Neural progenitor cell (in vitro differentiated cells): ENCODE measurements around the gene RNF11. TPM values are rescaled to one million over a fixed set of nuclear protein-coding genes. Genes with fewer than 3 reads are reported as not detected.

Experiments used
- DNase-seq: peaks from one replicate; pipeline ENCODE4 v3.0.0-alpha.2; 2016; ENCODE audit warnings: low spot score
- H2AFZ ChIP-seq: fragments of 200-600 bp; sonication (generic); replicated peaks from 2 replicates; pipeline ENCODE4 v1.6.1; 2016; ENCODE audit warnings: antibody characterized with exemption
- H3F3A ChIP-seq: fragments of 200-600 bp; sonication (generic); 2 replicates; pipeline ENCODE4 v1.6.1; 2016; ENCODE audit warnings: antibody characterized with exemption, low read depth
- H3K27ac ChIP-seq: fragments of 200-600 bp; sonication (generic); 2 replicates; pipeline ENCODE4 v1.5.1; 2016; ENCODE audit warnings: mild to moderate bottlenecking
- H3K27me3 ChIP-seq: fragments of 200-600 bp; sonication (generic); 2 replicates; pipeline ENCODE4 v1.6.1; 2016; ENCODE audit warnings: mild to moderate bottlenecking, moderate library complexity
- H3K36me3 ChIP-seq: fragments of 200-600 bp; sonication (generic); 2 replicates; pipeline ENCODE4 v1.5.1; 2016
- H3K4me1 ChIP-seq: fragments of 200-600 bp; sonication (generic); 2 replicates; pipeline ENCODE4 v1.6.1; 2016; ENCODE audit warnings: mixed run types
- H3K4me2 ChIP-seq: fragments of 200-600 bp; sonication (generic); 2 replicates; pipeline ENCODE4 v1.6.1; 2016
- H3K4me3 ChIP-seq: fragments of 200-600 bp; sonication (generic); 2 replicates; pipeline ENCODE4 v1.5.1; 2016
- H3K79me2 ChIP-seq: fragments of 200-600 bp; sonication (generic); 2 replicates; pipeline ENCODE4 v1.6.1; 2016; ENCODE audit warnings: low read depth
- H3K9ac ChIP-seq: fragments of 200-600 bp; sonication (generic); 2 replicates; pipeline ENCODE4 v1.6.1; 2016
- H3K9me3 ChIP-seq: fragments of 200-600 bp; sonication (generic); 2 replicates; pipeline ENCODE4 v1.5.1; 2016; ENCODE audit warnings: low read depth
- H4K20me1 ChIP-seq: fragments of 200-600 bp; sonication (generic); 2 replicates; pipeline ENCODE4 v1.6.1; 2016; ENCODE audit warnings: low read depth
- H3K27ac Mint-ChIP-seq: 3 replicates; pipeline ENCODE4 v1.8.0; 2021; ENCODE audit warnings: mixed read lengths
- H3K27me3 Mint-ChIP-seq: 2 replicates; pipeline ENCODE4 v1.8.0; 2022; ENCODE audit warnings: low read depth, mild to moderate bottlenecking, inconsistent platforms, moderate library complexity, mixed read lengths; ENCODE audit not compliant: insufficient read depth
- H3K36me3 Mint-ChIP-seq: 3 replicates; pipeline ENCODE4 v1.8.0; 2021; ENCODE audit warnings: mixed read lengths
- H3K4me1 Mint-ChIP-seq: 3 replicates; pipeline ENCODE4 v1.8.0; 2021; ENCODE audit warnings: mixed read lengths
- H3K4me3 Mint-ChIP-seq: 3 replicates; pipeline ENCODE4 v1.8.0; 2021; ENCODE audit warnings: mild to moderate bottlenecking, moderate library complexity, mixed read lengths
- H3K9me3 Mint-ChIP-seq: 3 replicates; pipeline ENCODE4 v1.8.0; 2020; ENCODE audit warnings: mixed read lengths
- CTCF ChIP-seq: fragments of 200-600 bp; sonication (generic); IDR thresholded peaks from 2 replicates; pipeline ENCODE4 v1.5.1; 2017; ENCODE audit warnings: antibody characterized with exemption, mild to moderate bottlenecking
- EZH2 ChIP-seq: fragments of 200-600 bp; sonication (generic); IDR thresholded peaks from 2 replicates; pipeline ENCODE4 v1.6.1; 2017; ENCODE audit warnings: antibody characterized with exemption, mild to moderate bottlenecking, moderate library complexity
- EZH2phosphoT487 ChIP-seq: fragments of 200-600 bp; sonication (generic); IDR thresholded peaks from 2 replicates; pipeline ENCODE4 v1.6.1; 2017; ENCODE audit warnings: antibody characterized with exemption
- total RNA-seq: library from RNA; depleted of rRNA; stranded (reverse); fragments of >200 nt; gene quantifications from 2 replicates; pipeline ENCODE4 v1.2.3, GENCODE V29; 2015; ENCODE audit warnings: low replicate concordance

RNF11 gene
- total RNA-seq, 1 donor from 2014 or later, result 108 TPM

GRCh38 chr1:51203121-51203873, 32.8 kb upstream of the RNF11 start:
- no peaks in the 10 kb centered on the region for H3F3A ChIP-seq
- Mint-ChIP-seq H3K36me3 (no peaks in the 10 kb centered on the region), H3K27ac (no peak overlapping the region), H3K4me3 (no peak overlapping the region), H3K4me1 (no peaks in the 10 kb centered on the region), H3K27me3 (peaks cover 4% of the 10 kb centered on the region), H3K9me3 (no peaks in the 10 kb centered on the region)
- no peaks in the 10 kb centered on the region for H3K4me1 ChIP-seq
- no peak overlapping the region for H2AFZ ChIP-seq
- no peaks in the 10 kb centered on the region for H3K79me2 ChIP-seq
- H3K36me3 ChIP-seq, result no peaks in the 10 kb centered on the region
- no peaks in the 10 kb centered on the region for H3K9me3 ChIP-seq
- no peak for DNase-seq
- H3K4me2 ChIP-seq, result no peak overlapping the region
- H3K27me3 ChIP-seq, result no peaks in the 10 kb centered on the region
- H3K4me3 ChIP-seq, result no peak overlapping the region
- no peak for TF ChIP-seq CTCF
- no peak for TF ChIP-seq EZH2phosphoT487
- TF ChIP-seq EZH2, result no peak
- H3K9ac ChIP-seq, result no peak overlapping the region
- no peak overlapping the region for H3K27ac ChIP-seq
- H4K20me1 ChIP-seq, result no peaks in the 10 kb centered on the region

- Mint-ChIP-seq H3K4me3 (no peak overlapping the region), H3K27ac (no peak overlapping the region), H3K36me3 (no peaks in the 10 kb centered on the region), H3K9me3 (no peaks in the 10 kb centered on the region), H3K27me3 (peaks cover 4% of the 10 kb centered on the region), H3K4me1 (no peaks in the 10 kb centered on the region)
- H3F3A ChIP-seq, result no peaks in the 10 kb centered on the region
- no peak overlapping the region for H2AFZ ChIP-seq
- H4K20me1 ChIP-seq, result no peaks in the 10 kb centered on the region
- no peaks in the 10 kb centered on the region for H3K79me2 ChIP-seq
- no peak for DNase-seq
- H3K9me3 ChIP-seq, result no peaks in the 10 kb centered on the region
- TF ChIP-seq CTCF, result no peak
- no peak for TF ChIP-seq EZH2phosphoT487
- TF ChIP-seq EZH2, result no peak
- no peak overlapping the region for H3K4me2 ChIP-seq
- H3K27ac ChIP-seq, result no peak overlapping the region
- no peaks in the 10 kb centered on the region for H3K4me1 ChIP-seq
- no peaks in the 10 kb centered on the region for H3K27me3 ChIP-seq
- no peak overlapping the region for H3K4me3 ChIP-seq
- no peaks in the 10 kb centered on the region for H3K36me3 ChIP-seq
- no peak overlapping the region for H3K9ac ChIP-seq
These were observed 32.2 kb upstream of the RNF11 start for GRCh38 chr1:51203874-51204245.

- Histone ChIP-seq H3F3A (no peaks in the 10 kb centered on the region), H4K20me1 (no peaks in the 10 kb centered on the region), H3K9ac (no peak overlapping the region), H3K79me2 (no peaks in the 10 kb centered on the region), H2AFZ (no peak overlapping the region), H3K27ac (no peak overlapping the region), H3K4me2 (no peak overlapping the region), H3K4me3 (no peak overlapping the region), H3K9me3 (no peaks in the 10 kb centered on the region), H3K27me3 (no peaks in the 10 kb centered on the region), H3K36me3 (no peaks in the 10 kb centered on the region), H3K4me1 (no peaks in the 10 kb centered on the region)
- H3K27ac Mint-ChIP-seq, result no peak overlapping the region
- DNase-seq, result no peak
- H3K27me3 Mint-ChIP-seq, result peaks cover 4% of the 10 kb centered on the region
- no peaks in the 10 kb centered on the region for H3K9me3 Mint-ChIP-seq
- TF ChIP-seq EZH2phosphoT487 (no peak), EZH2 (no peak), CTCF (no peak)
- H3K4me3 Mint-ChIP-seq, result no peak overlapping the region
- H3K36me3 Mint-ChIP-seq, result no peaks in the 10 kb centered on the region
- no peaks in the 10 kb centered on the region for H3K4me1 Mint-ChIP-seq
These were observed 26.0 kb upstream of the RNF11 start for GRCh38 chr1:51210055-51210454.
